WI38 (cell line): ENCODE measurements around the gene WDR31.

Experiments used
- H3K4me3 ChIP-seq: 2 replicates; pipeline ENCODE4 v1.5.1; 2011; ENCODE audit warnings: low read depth, mild to moderate bottlenecking, control low read depth, low read length
- CTCF ChIP-seq: IDR thresholded peaks from 2 replicates; pipeline ENCODE4 v1.5.1; 2012; ENCODE audit warnings: low read depth, mild to moderate bottlenecking, control low read depth, low read length

WDR31 gene

GRCh38 chr9:113345190-113345589 is 5.1 kb upstream of the WDR31 start:
- no peak overlapping the region for H3K4me3 ChIP-seq
- TF ChIP-seq CTCF, result no peak

DNA sequence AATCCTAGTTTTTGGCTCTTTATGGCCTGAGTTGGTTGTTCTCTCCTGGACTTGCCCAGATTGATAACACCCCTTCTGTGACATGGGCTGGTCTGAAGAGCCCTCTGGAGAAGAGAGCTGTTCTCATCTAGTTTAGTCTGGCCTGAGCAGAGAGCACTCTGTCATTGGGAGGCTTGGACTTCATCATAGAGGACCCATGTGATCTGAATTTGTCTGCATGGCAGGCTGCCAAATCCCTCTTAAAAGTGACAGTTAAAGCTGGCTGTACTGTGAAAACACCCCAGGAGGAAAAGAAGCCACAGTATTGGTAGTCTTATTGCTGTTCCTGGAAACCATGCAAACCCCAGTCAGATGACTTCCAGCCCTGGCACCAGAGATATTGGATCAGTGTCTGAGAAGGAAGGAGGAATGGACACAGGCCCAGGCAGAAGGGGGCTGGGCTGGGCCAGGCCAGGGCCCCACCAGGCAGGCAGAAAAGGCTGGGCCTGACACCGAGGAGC is 3.7 kb upstream of the WDR31 start:
- no peak overlapping the region for H3K4me3 ChIP-seq
- no peak for TF ChIP-seq CTCF

GRCh38 chr9:113341712-113342410 is 1.8 kb upstream of the WDR31 start:
- no peak for TF ChIP-seq CTCF
- H3K4me3 ChIP-seq, result no peak overlapping the region

DNA sequence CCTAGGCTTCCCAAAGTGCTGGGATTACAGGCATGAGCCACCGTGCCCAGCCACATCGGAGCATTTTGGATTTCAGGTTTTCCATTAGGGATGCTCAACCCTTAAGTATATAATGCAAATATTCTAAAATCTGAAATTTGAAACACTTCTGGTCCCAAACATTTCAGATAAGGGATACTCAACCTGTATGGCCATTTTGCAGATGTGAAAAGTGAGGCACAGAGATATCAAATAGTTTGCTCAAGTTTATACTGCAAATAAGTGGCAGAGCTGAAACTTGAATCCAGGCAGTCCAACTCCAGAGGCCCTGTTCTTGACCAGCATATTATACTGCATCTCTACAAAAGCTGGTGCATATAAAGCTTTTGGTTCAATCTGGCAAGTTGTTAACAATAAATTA is 2.4 kb downstream of the WDR31 start:
- no peak overlapping the region for H3K4me3 ChIP-seq
- no peak for TF ChIP-seq CTCF

GRCh38 chr9:113331780-113332179 is 8.3 kb downstream of the WDR31 start:
- no peak for TF ChIP-seq CTCF
- H3K4me3 ChIP-seq, result no peak overlapping the region

- TF ChIP-seq CTCF, result no peak
- no peak overlapping the region for H3K4me3 ChIP-seq
Observed at GRCh38 chr9:113328045-113328782, 11.9 kb downstream of the WDR31 start.

GRCh38 chr9:113326230-113326629 is 13.8 kb downstream of the WDR31 start:
- no peak for TF ChIP-seq CTCF

More at GRCh38 chr9:113326230-113326629, 13.8 kb downstream of the WDR31 start:
- no peak overlapping the region for H3K4me3 ChIP-seq
